KBM-7 (cell line): Measurements from ENCODE around the gene PCDHGC3.

Source experiments
- DNase-seq: peaks from one replicate; pipeline ENCODE4 v3.0.0-alpha.2; 2015
- in situ Hi-C: fragments of 300-500 bp; cut with MboI; formaldehyde crosslinking; loops from 2 replicates; pipeline ENCODE4 v1.14.3; 2020; ENCODE audit warnings: low sequenced_read_pairs, low pct_unique_long_range_greater_than_20kb, mixed read lengths

Gene PCDHGC3

GRCh38 chr5:141517312-141517711 lies 41.5 kb downstream of the PCDHGC3 start:
- in situ Hi-C loops: no loop called here
- no peak for DNase-seq

DNA sequence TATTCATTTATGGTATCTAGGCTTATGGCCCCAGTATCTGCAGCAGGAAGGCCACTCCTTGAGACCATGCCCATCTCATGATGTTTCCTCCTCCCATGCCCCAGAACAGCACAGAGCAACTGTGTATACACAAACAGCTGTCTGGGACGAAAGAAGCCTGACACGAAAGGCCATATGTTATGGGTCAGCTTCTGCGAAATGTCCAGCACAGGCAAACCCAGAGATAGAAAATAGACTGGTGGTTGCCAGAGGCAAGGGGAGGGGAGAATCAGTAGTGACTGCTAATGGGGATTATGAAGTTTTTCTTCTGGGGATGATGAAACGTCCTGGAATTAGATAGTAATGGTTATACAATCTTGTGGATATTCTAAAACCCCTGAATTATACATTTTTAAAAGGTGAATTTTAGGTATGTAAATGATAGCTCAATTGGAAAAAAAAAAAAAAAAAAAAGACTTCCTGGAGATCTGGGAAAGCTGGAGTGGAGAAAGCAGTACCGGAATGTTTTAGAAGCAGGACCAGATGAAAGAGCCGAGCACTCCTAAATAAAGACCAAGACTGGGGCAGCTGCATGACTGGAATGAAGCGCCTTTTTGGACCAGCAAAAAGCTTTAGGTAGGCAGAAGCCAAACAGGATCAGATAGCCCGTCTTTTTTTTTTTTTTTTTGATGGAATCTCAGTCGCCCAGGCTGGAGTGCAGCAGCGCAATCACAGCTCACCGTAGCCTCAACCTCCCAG lies 42.3 kb downstream of the PCDHGC3 start:
- in situ Hi-C loops: no loop called here
- DNase-seq: no peak

GRCh38 chr5:141518618-141519015 lies 42.9 kb downstream of the PCDHGC3 start:
- no peak for DNase-seq
- in situ Hi-C loops: no loop called here

DNA sequence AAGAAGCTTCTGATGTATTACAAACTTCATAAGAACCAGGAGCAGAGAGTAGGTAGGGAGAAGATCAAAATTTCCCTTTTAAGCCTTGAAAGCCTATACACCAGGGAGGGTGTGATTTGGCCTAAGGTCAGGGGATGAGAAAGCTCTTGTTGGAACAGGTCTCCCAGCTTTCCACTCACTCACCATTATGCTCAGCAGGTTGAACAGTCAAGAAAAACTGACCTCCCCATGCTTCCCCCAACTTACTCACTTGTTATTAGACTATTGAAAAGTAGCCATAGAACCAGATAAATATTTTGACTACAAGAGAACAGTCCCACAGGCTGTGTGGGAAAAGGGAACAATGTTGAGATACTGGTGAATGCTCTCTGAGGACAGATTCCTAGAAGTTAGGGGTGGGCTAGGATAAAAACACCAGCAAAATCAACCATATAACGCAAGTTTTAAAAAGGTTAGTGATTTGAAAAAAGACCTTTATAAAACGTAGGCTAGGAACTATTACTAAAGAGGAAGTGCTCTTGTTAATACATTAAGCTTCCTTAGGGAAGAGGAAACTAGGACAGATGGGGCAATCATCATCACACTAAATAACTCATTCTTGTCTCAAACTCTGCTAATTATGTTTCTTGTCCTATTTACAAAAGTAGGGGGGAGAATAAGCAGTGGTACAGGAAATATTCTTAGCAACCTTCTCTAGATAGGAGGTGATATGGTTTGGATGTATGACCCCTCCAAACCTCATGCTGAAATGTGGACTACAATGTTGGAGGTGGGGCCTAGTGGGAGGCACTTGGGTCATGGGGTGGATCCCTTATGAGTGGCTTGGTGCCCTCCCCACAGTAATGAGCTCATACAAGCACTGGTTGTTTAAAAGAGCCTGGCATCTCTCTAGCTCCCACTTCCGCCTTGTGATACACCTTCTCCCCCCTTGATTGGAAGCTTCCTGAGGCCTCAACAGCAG lies 44.1 kb downstream of the PCDHGC3 start:
- in situ Hi-C loops: no loop called here
- DNase-seq: no peak

- in situ Hi-C loops: no loop called here
- peak; percentile 72 for DNase-seq
Observed at GRCh38 chr5:141521244-141521781, 45.5 kb downstream of the PCDHGC3 start.

DNA sequence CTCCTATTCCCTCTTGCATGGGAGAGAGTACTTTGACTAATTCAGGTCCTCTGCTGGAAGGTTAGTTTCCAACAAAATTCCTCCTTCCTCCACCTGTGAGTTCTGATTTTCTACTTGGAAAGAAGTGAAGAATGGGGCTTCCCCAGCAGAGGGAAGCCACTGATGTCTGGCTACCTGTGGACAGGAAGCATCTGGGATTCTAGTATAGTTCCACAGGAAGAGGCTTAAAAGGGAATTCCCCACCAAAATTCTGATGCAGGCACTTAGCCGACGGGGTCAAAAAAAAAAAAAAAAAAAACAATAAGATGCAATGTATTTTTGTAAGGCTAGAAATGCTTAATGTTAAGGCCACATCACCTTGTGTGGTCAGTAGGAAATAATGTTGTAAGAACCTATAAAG lies 46.5 kb downstream of the PCDHGC3 start:
- no peak for DNase-seq
- in situ Hi-C loops: no loop called here

DNA sequence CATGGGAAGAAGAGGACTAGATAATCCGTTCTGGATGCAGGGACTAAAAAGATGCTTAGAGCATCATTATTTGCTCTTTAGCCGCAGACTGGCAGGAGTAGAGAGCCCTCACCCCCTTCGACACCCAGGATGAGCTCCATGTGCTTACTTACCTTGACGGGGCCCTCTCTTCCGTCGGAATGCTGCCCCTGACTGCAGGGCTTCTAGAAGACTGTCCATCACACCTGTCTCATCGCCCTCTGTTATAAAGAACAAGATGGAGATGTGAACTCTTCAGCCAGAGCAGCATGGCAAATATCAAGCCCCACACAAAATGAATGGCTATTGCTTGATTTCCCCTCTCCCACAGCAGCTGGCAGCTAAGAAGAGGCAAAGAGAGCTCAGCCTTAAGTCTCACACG lies 48.2 kb downstream of the PCDHGC3 start:
- DNase-seq: no peak
- in situ Hi-C loops: no loop called here

- in situ Hi-C loops: no loop called here
- DNase-seq: peak; percentile 89
Observed at GRCh38 chr5:141524604-141525597, 49.1 kb downstream of the PCDHGC3 start.

- DNase-seq: no peak
- in situ Hi-C loops: no loop called here
Observed at GRCh38 chr5:141525653-141526052, 49.9 kb downstream of the PCDHGC3 start.

GRCh38 chr5:141527426-141527825 lies 51.7 kb downstream of the PCDHGC3 start:
- DNase-seq: no peak
- in situ Hi-C loops: no loop called here
